ENCODE measurements around the gene EPAS1. TPM values are rescaled to one million over a fixed set of nuclear protein-coding genes. Genes with fewer than 3 reads are reported as not detected.

The EPAS1 gene
- total and polyA plus RNA-seq, 2 of the 13 experiments (the other 11 are each of a cell fraction or from before 2014, with no cell fraction given): 47.1 to 182 TPM

GRCh38 chr2:46297546-46298271 is 502 bp downstream of the EPAS1 start (continued):
- TF ChIP-seq AHR (CRISPR knock-in tag; IDR thresholded peaks at IDR 0.05) (no peak), NCOA1 (CRISPR knock-in tag; IDR thresholded peaks at IDR 0.05) (no peak), ZNF180 (CRISPR knock-in tag; IDR thresholded peaks at IDR 0.05; ENCODE audit: borderline replicate concordance, low read depth) (0 out of 2 replicates have a peak, but pooled peaks have one; percentile 51), RNF219 (CRISPR knock-in tag; IDR thresholded peaks at IDR 0.05) (peak; percentile 6; the same call in 1 of the 2 replicates), SMC3 (IDR thresholded peaks at IDR 0.05; ENCODE audit: low read length) (no peak), PBX3 (CRISPR knock-in tag; IDR thresholded peaks at IDR 0.05; ENCODE audit: borderline replicate concordance) (no peak), FOXK1 (CRISPR knock-in tag; IDR thresholded peaks at IDR 0.05; ENCODE audit: borderline replicate concordance, low read depth) (0 out of 2 replicates have a peak, but pooled peaks have one; percentile 13), HOXA5 (CRISPR knock-in tag; IDR thresholded peaks at IDR 0.05) (peak; percentile 85; the same call in 1 of the 2 replicates), KDM4B (CRISPR knock-in tag; IDR thresholded peaks at IDR 0.05) (no peak), SIX1 (CRISPR knock-in tag; IDR thresholded peaks at IDR 0.05; ENCODE audit: borderline replicate concordance) (no peak), PAWR (CRISPR knock-in tag; IDR thresholded peaks at IDR 0.05; ENCODE audit: borderline replicate concordance) (0 out of 2 replicates have a peak, but pooled peaks have one; percentile 74), ZBTB38 (CRISPR knock-in tag; IDR thresholded peaks at IDR 0.05) (peak; percentile 86), MIER2 (CRISPR knock-in tag; IDR thresholded peaks at IDR 0.05) (no peak), SNAPC2 (CRISPR knock-in tag; IDR thresholded peaks at IDR 0.05) (no peak), HOXD1 (CRISPR knock-in tag; IDR thresholded peaks at IDR 0.05) (no peak; the same call in 1 of the 2 replicates), SP2 (CRISPR knock-in tag; IDR thresholded peaks at IDR 0.05) (no peak; the same call in 1 of the 2 replicates), ZBTB8A (CRISPR knock-in tag; IDR thresholded peaks at IDR 0.05; ENCODE audit: borderline replicate concordance, low read depth) (no peak), SNAPC5 (CRISPR knock-in tag; IDR thresholded peaks at IDR 0.05; ENCODE audit: borderline replicate concordance) (no peak), KMT2A (CRISPR knock-in tag; IDR thresholded peaks at IDR 0.05) (peak; percentile 78), ZNF138 (CRISPR knock-in tag; IDR thresholded peaks at IDR 0.05; ENCODE audit: low read depth) (0 out of 2 replicates have a peak, but pooled peaks have one; percentile 21), FOXA1 (IDR thresholded peaks at IDR 0.05) (no peak), FOXA1 (CRISPR knock-in tag; IDR thresholded peaks at IDR 0.05) (no peak), ZNF512B (CRISPR knock-in tag; IDR thresholded peaks at IDR 0.05; ENCODE audit: borderline replicate concordance) (no peak), MIER3 (CRISPR knock-in tag; IDR thresholded peaks at IDR 0.05; ENCODE audit: borderline replicate concordance) (peak; percentile 52; the same call in 1 of the 2 replicates)
